ENCODE measurements around the gene ANXA2R. TPM values are rescaled to one million over a fixed set of nuclear protein-coding genes. Genes with fewer than 3 reads are reported as not detected.

The ANXA2R gene
- total and polyA plus RNA-seq, 8 donors: 1.5 to 2.9 (median 2.1) TPM

- peak; percentile 13 for ATAC-seq
- peak; percentile 69 to 88 (median 76) for DNase-seq
- TF ChIP-seq, protein P1, sequence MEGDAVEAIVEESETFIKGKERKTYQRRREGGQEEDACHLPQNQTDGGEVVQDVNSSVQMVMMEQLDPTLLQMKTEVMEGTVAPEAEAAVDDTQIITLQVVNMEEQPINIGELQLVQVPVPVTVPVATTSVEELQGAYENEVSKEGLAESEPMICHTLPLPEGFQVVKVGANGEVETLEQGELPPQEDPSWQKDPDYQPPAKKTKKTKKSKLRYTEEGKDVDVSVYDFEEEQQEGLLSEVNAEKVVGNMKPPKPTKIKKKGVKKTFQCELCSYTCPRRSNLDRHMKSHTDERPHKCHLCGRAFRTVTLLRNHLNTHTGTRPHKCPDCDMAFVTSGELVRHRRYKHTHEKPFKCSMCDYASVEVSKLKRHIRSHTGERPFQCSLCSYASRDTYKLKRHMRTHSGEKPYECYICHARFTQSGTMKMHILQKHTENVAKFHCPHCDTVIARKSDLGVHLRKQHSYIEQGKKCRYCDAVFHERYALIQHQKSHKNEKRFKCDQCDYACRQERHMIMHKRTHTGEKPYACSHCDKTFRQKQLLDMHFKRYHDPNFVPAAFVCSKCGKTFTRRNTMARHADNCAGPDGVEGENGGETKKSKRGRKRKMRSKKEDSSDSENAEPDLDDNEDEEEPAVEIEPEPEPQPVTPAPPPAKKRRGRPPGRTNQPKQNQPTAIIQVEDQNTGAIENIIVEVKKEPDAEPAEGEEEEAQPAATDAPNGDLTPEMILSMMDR (IDR thresholded peaks at IDR 0.05): peak in 1 of 2 donors; percentile 0
- no peaks in the 10 kb centered on the region for H3K9me3 ChIP-seq
- intact Hi-C loops (cut with DNase I): loop anchor here in 1 of 2 donors (10.0 kb wide), 1 partner anchor 88 kb away; no protein-coding TSS in a partner anchor
- no peaks in the 10 kb centered on the region for H3K36me3 ChIP-seq
- H3K4me3 ChIP-seq: peak overlapping the region; percentile 45 to 56
- peaks cover 0 to 27% of the 10 kb centered on the region in 2 donors for H3K27me3 ChIP-seq
- peak overlapping the region; percentile 97 to 100 for H3K27ac ChIP-seq
- peaks cover 0 to 25% of the 10 kb centered on the region in 2 donors for H3K4me1 ChIP-seq
Measured at GRCh38 chr5:43042626-43043399, 2.7 kb upstream of the ANXA2R start.

GRCh38 chr5:43042176-43042625 is 2.1 kb upstream of the ANXA2R start:
- Histone ChIP-seq H3K27me3 (peaks cover 0 to 34% of the 10 kb centered on the region in 2 donors), H3K4me3 (peak overlapping the region; percentile 45 to 56), H3K36me3 (no peaks in the 10 kb centered on the region), H3K27ac (peak overlapping the region; percentile 97 to 100), H3K9me3 (no peaks in the 10 kb centered on the region), H3K4me1 (peaks cover 0 to 31% of the 10 kb centered on the region in 2 donors)
- TF ChIP-seq, protein P1 (IDR thresholded peaks at IDR 0.05): peak in 1 of 2 donors; percentile 10
- intact Hi-C loops (cut with DNase I): loop anchor here in 1 of 2 donors (10.0 kb wide), 1 partner anchor 87 kb away; no protein-coding TSS in a partner anchor
- ATAC-seq (peak; percentile 42), DNase-seq (peak in 3 of 4 donors; percentile 77 to 95 (median 81))

DNA sequence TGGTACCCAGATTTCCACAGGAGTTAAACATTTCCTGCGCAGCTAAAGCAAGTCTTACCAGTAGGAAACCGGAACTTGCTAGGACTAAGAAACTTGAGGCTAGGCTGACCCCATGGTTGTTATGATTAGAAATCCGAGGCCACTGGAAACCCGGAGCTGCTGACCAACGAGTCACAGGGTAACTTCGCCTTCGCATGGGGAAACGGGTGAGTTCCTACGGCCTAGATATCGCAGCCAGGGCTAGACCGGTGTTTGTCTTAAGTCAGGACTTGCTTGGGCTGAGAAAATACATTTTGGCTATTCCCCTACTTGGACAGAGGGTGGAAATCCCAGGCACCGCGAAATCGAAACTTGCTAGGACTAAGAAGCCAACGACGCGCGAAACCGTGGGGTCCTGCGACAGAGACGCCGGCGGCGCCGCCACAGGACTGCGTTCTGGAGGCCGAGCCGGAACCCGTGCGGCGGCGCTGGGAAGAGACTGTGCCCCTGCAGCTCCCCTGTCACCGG is 1.6 kb upstream of the ANXA2R start:
- ATAC-seq: peak; percentile 51
- DNase-seq: peak in 3 of 4 donors; percentile 58 to 69 (median 68)
- peaks cover 0 to 36% of the 10 kb centered on the region in 2 donors for H3K4me1 ChIP-seq
- H3K36me3 ChIP-seq: no peaks in the 10 kb centered on the region
- TF ChIP-seq, protein P1 (IDR thresholded peaks at IDR 0.05): no peak
- peak overlapping the region; percentile 97 to 100 for H3K27ac ChIP-seq
- peak overlapping the region; percentile 45 to 56 for H3K4me3 ChIP-seq
- intact Hi-C loops (cut with DNase I): loop anchor here in 1 of 2 donors (10.0 kb wide), 1 partner anchor 87 kb away; no protein-coding TSS in a partner anchor
- H3K27me3 ChIP-seq: peaks cover 0 to 38% of the 10 kb centered on the region in 2 donors
- H3K9me3 ChIP-seq: no peaks in the 10 kb centered on the region

GRCh38 chr5:43041110-43041668 is 1.1 kb upstream of the ANXA2R start:
- no peaks in the 10 kb centered on the region for H3K9me3 ChIP-seq
- peak in 1 of 4 donors; percentile 44 for DNase-seq
- peak overlapping the region; percentile 97 to 100 for H3K27ac ChIP-seq
- no peaks in the 10 kb centered on the region for H3K36me3 ChIP-seq
- peak overlapping the region; percentile 45 to 56 for H3K4me3 ChIP-seq
- peak; percentile 1 for ATAC-seq
- peaks cover 0 to 40% of the 10 kb centered on the region in 2 donors for H3K27me3 ChIP-seq
- TF ChIP-seq, protein P1 (IDR thresholded peaks at IDR 0.05): no peak
- peaks cover 0 to 39% of the 10 kb centered on the region in 2 donors for H3K4me1 ChIP-seq
- intact Hi-C loops (cut with DNase I): loop anchor here in 1 of 2 donors (10.0 kb wide), 1 partner anchor 86 kb away; no protein-coding TSS in a partner anchor
